NOMO-1 treated with dmso at 0.1 percent for 144 hours (cell line): ENCODE results near the gene PAGE4.

Experiments used
- DNase-seq: peaks from one replicate; lab custom pipeline; 2025; ENCODE audit not compliant: unreplicated experiment; lab: John Stamatoyannopoulos, UW

Gene PAGE4

GRCh38 chrX:49868739-49869138 lies 39.6 kb downstream of the PAGE4 start:
- no peak for DNase-seq

- no peak for DNase-seq
These were observed 47.6 kb downstream of the PAGE4 start for GRCh38 chrX:49876750-49877149.

- DNase-seq: no peak
These were observed 48.4 kb downstream of the PAGE4 start for GRCh38 chrX:49877397-49878101.

GRCh38 chrX:49878128-49878833 lies 49.2 kb downstream of the PAGE4 start:
- DNase-seq: no peak

GRCh38 chrX:49878834-49879655 lies 49.9 kb downstream of the PAGE4 start, which contains the start of gene USP27X:
Gene USP27X, plus strand, starts transcription at chrX:49879484. Its CDS starts 824 bp downstream, at chrX:49880308.
- peak; percentile 66 for DNase-seq

- no peak for DNase-seq
These were observed 50.7 kb downstream of the PAGE4 start for GRCh38 chrX:49879656-49880277.

GRCh38 chrX:49880668-49881067 lies 51.6 kb downstream of the PAGE4 start:
- no peak for DNase-seq
